Keratinocyte (primary cell): ENCODE data around the gene ARHGDIB.

ENCODE experiments used
- EZH2 ChIP-seq: IDR thresholded peaks from one replicate; pipeline ENCODE4 v1.6.1; 2012; ENCODE audit warnings: inconsistent platforms, mild to moderate bottlenecking, low read length, moderate library complexity
- TF ChIP-seq, protein P1 (sequence below), 3 experiments: IDR thresholded peaks in 1 of 3; conservative IDR thresholded peaks in 1 of 3; optimal IDR thresholded peaks in 1 of 3; 2 replicates in 2 of 3; 3 replicates in 1 of 3; pipeline versions ENCODE3 to v1.5.1; 2011; ENCODE audit warnings: low read length in 3 of 3, mild to moderate bottlenecking in 3 of 3, moderate library complexity in 2 of 3, control low read depth in 1 of 3, inconsistent platforms in 1 of 3; ENCODE audit not compliant: insufficient read depth in 2 of 3; ENCODE audit errors: extremely low read depth in 1 of 3

DNA sequence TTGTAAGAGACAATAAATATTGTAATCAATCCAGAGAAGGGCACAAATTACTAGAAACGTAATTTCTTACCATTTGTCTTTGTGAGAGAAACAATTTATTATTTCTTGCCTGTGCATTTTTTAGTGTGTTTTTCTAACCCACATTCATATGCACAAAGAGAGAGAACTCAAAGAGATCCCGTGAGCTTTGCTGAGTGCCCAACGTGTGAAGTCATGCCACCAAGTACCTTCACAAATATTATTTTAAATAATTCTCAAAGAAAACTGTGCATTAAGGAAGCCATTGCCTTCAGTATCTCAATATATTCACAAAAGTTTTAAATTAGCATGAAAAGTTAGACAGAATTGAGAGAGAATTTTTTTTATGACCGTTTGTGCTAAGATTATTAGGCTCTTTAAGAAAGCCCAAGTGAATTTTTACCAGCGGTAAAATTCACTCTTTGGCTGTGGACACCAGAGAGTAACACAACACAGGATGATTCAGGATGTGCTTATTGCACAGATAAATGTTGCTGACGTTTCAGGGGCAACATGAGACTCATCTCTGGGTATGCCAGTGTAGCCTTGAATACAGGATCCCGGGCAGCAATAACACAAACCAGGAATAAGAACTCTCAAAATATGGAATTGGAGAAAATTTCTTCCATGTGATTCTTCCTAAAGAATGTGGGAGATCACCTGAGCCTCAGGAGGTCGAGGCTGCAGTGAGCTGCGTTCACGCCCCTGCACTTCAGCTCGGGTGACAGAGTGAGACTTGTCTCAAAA, 2.9 kb downstream of the ARHGDIB start:
- TF ChIP-seq, protein P1, sequence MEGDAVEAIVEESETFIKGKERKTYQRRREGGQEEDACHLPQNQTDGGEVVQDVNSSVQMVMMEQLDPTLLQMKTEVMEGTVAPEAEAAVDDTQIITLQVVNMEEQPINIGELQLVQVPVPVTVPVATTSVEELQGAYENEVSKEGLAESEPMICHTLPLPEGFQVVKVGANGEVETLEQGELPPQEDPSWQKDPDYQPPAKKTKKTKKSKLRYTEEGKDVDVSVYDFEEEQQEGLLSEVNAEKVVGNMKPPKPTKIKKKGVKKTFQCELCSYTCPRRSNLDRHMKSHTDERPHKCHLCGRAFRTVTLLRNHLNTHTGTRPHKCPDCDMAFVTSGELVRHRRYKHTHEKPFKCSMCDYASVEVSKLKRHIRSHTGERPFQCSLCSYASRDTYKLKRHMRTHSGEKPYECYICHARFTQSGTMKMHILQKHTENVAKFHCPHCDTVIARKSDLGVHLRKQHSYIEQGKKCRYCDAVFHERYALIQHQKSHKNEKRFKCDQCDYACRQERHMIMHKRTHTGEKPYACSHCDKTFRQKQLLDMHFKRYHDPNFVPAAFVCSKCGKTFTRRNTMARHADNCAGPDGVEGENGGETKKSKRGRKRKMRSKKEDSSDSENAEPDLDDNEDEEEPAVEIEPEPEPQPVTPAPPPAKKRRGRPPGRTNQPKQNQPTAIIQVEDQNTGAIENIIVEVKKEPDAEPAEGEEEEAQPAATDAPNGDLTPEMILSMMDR (optimal IDR thresholded peaks at IDR 0.05 in 1 of 3, IDR thresholded peaks at IDR 0.05 in 1 of 3, conservative IDR thresholded peaks at IDR 0.05 in 1 of 3; ENCODE audit: extremely low read depth in 1 of 3, insufficient read depth in 2 of 3, low read length in 3 of 3), result no peak
- no peak for TF ChIP-seq EZH2
